ENCODE measurements around the gene LTBP1.

GRCh38 chr2:33350632-33351031 lies 403.9 kb downstream of the LTBP1 start:
- TF ChIP-seq ZNF75D (CRISPR knock-in tag; IDR thresholded peaks at IDR 0.05; ENCODE audit: borderline replicate concordance): no peak
- TF ChIP-seq MAF1 (CRISPR knock-in tag; IDR thresholded peaks at IDR 0.05; ENCODE audit: borderline replicate concordance): no peak
- no peak for TF ChIP-seq ZNF446 (CRISPR knock-in tag; IDR thresholded peaks at IDR 0.05)
- TF ChIP-seq ZNF431 (CRISPR knock-in tag; IDR thresholded peaks at IDR 0.05; ENCODE audit: borderline replicate concordance, low read depth): no peak
- TF ChIP-seq REST (IDR thresholded peaks at IDR 0.05; ENCODE audit: borderline replicate concordance in 1 of 2, low read depth in 1 of 2, low read length in 2 of 2): no peak
- TF ChIP-seq CTCF (CRISPR knock-in tag; IDR thresholded peaks at IDR 0.05): no peak
- TF ChIP-seq ARID2 (CRISPR knock-in tag; IDR thresholded peaks at IDR 0.05; ENCODE audit: borderline replicate concordance): no peak
- TF ChIP-seq NR2F2 (IDR thresholded peaks at IDR 0.05; ENCODE audit: borderline replicate concordance, low read depth): no peak
- TF ChIP-seq ZNF207 (IDR thresholded peaks at IDR 0.05; ENCODE audit: borderline replicate concordance): no peak
- no peak for TF ChIP-seq GABPA (IDR thresholded peaks at IDR 0.05; ENCODE audit: low read depth, low read length)
- TF ChIP-seq GABPA (CRISPR knock-in tag; IDR thresholded peaks at IDR 0.05; ENCODE audit: low read depth): no peak
- no peak for TF ChIP-seq NFE2L1 (CRISPR knock-in tag; IDR thresholded peaks at IDR 0.05; ENCODE audit: borderline replicate concordance)
- TF ChIP-seq ZNF768 (CRISPR knock-in tag; IDR thresholded peaks at IDR 0.05): no peak
- TF ChIP-seq NR3C1 (CRISPR knock-in tag; IDR thresholded peaks at IDR 0.05): no peak
- TF ChIP-seq POLR2AphosphoS5 (IDR thresholded peaks at IDR 0.05; ENCODE audit: low read depth, low read length): no peak

Measured in HepG2 (cell line).